ENCODE data around the gene PRICKLE4.
"Not testable (repeated sequence)": the region's sequence is repeated elsewhere in the genome, so short reads cannot be mapped to it uniquely, and the experiment has no call there.

The PRICKLE4 gene

GRCh38 chr6:41798901-41799558 lies 18.4 kb downstream of the PRICKLE4 start:
- no peak for DNase-seq (ENCODE audit: low read depth in 2 of 2)

- DNase-seq (ENCODE audit: low read depth in 2 of 2): no peak
Observed at GRCh38 chr6:41799559-41799911, 19.0 kb downstream of the PRICKLE4 start.

- no peak for DNase-seq (ENCODE audit: low read depth in 2 of 2)
Observed at GRCh38 chr6:41801380-41801779, 20.8 kb downstream of the PRICKLE4 start.

- no peak for DNase-seq (ENCODE audit: low read depth in 2 of 2)
Observed at GRCh38 chr6:41805830-41806774, 25.5 kb downstream of the PRICKLE4 start.

GRCh38 chr6:41811095-41811494 lies 30.5 kb downstream of the PRICKLE4 start:
- DNase-seq (ENCODE audit: low read depth in 2 of 2): no peak

GRCh38 chr6:41811946-41812345 lies 31.4 kb downstream of the PRICKLE4 start:
- not testable (repeated sequence) for DNase-seq (ENCODE audit: low read depth in 2 of 2)

- DNase-seq (ENCODE audit: low read depth in 2 of 2): no peak
Observed at GRCh38 chr6:41813469-41813868, 32.9 kb downstream of the PRICKLE4 start.

GRCh38 chr6:41813956-41814355 lies 33.4 kb downstream of the PRICKLE4 start:
- no peak for DNase-seq (ENCODE audit: low read depth in 2 of 2)

GRCh38 chr6:41814629-41815028 lies 34.0 kb downstream of the PRICKLE4 start:
- DNase-seq (ENCODE audit: low read depth in 2 of 2): no peak

GRCh38 chr6:41815587-41815986 lies 35.0 kb downstream of the PRICKLE4 start:
- DNase-seq (ENCODE audit: low read depth in 2 of 2): no peak

GRCh38 chr6:41818271-41819054 lies 37.9 kb downstream of the PRICKLE4 start:
- DNase-seq (ENCODE audit: low read depth in 2 of 2): no peak

GRCh38 chr6:41821266-41821665 lies 40.7 kb downstream of the PRICKLE4 start:
- DNase-seq (ENCODE audit: low read depth in 2 of 2): no peak

GRCh38 chr6:41822021-41822420 lies 41.4 kb downstream of the PRICKLE4 start:
- DNase-seq (ENCODE audit: low read depth in 2 of 2): no peak

- DNase-seq (ENCODE audit: low read depth in 2 of 2): no peak
Observed at GRCh38 chr6:41823178-41823577, 42.6 kb downstream of the PRICKLE4 start.

GRCh38 chr6:41824571-41825569 lies 44.3 kb downstream of the PRICKLE4 start:
- no peak for DNase-seq (ENCODE audit: low read depth in 2 of 2)

- no peak for DNase-seq (ENCODE audit: low read depth in 2 of 2)
Observed at GRCh38 chr6:41826343-41827022, 45.9 kb downstream of the PRICKLE4 start.

GRCh38 chr6:41832263-41832662 lies 51.7 kb downstream of the PRICKLE4 start:
- no peak for DNase-seq (ENCODE audit: low read depth in 2 of 2)

GRCh38 chr6:41836022-41836659 lies 55.6 kb downstream of the PRICKLE4 start:
- DNase-seq (ENCODE audit: low read depth in 2 of 2): no peak

GRCh38 chr6:41836660-41837052 lies 56.1 kb downstream of the PRICKLE4 start:
- no peak for DNase-seq (ENCODE audit: low read depth in 2 of 2)
